Cardiac septum (tissue), 1 donor: ENCODE results near the gene DFFB. TPM values are rescaled to one million over a fixed set of nuclear protein-coding genes. Genes with fewer than 3 reads are reported as not detected.

ENCODE experiments used
- DNase-seq: peaks from one replicate; pipeline ENCODE4 v3.0.0-alpha.2; 2020; ENCODE audit warnings: low spot score
- intact Hi-C: fragments of 100-400 bp; cut with DNase I; formaldehyde crosslinking; loops from one replicate; pipeline ENCODE4 v1.14.0; 2022
- total RNA-seq: library from RNA; stranded (reverse); fragmentation: NEBNext Ultra II Directional; extraction: Animal tissue kit (Norgen Biotek cat#: 25700); gene quantifications from one replicate; pipeline ENCODE4 v1.2.1, GENCODE V29; 2021
- donor health status: DM: no; HTN: no; CAD: no.

The DFFB gene
- total RNA-seq, 1 donor from 2014 or later: 2.9 TPM

DNA sequence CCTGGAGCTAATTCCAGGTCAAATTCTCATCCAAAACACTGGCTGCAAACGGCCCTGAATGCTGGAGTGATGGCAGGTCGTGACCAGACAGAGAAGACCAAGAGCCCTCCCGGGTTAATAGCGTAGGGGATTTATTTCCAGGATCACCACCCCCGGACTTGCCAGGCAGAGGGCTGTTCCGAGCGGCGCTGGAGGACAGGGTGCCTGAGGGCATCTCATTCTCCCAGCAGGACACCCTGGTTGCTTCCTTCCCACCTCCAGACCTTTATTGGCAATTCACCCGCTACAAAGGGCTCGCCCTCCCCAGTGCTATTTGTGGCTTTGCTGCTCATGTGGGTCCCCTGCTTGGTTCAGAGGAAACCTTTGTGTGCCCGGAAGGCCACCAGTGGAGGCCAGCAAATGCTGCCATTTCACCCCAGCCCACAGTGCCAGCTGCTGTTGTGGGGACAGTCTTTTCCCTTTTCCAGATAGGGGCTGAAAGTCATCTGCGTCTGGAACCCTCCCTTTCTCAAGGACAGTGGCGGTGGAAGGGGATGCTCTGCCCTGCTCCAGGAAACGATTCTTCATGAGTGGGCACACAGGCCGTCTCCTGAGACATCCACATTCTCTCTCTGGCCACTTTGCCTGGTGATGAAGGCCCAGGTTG is 61.8 kb downstream of the DFFB start:
- peak; percentile 59 for DNase-seq
- intact Hi-C loops: no loop called here

GRCh38 chr1:3919706-3920105 is 62.4 kb downstream of the DFFB start:
- DNase-seq: peak; percentile 63

DNA sequence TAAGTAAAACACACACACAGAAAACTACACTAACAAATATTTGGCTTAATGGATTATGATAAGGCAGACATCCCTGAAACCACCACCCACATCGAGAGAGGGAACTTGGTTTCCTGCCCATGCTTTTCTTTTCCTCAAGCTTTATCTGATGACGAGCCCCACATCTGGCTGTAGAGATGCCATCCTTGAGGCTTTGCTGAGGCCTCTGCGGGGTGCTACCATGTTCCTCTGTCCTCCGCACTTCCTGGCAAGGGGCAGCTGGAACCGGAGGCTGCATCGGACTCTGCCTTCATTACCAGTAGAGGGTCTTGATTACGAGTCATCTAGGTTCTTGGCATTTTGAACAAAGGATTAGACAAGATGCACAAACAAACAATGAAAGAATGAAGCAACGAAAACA is 64.5 kb downstream of the DFFB start:
- peak; percentile 29 for DNase-seq

More at GRCh38 chr1:3919706-3920105, 62.4 kb downstream of the DFFB start:
- intact Hi-C loops: no loop called here

GRCh38 chr1:3922201-3922725 is 65.0 kb downstream of the DFFB start:
- intact Hi-C loops: no loop called here
- peak; percentile 19 for DNase-seq

More for the DNA sequence above, 64.5 kb downstream of the DFFB start:
- intact Hi-C loops: no loop called here

GRCh38 chr1:3922851-3923250 is 65.6 kb downstream of the DFFB start:
- DNase-seq: no peak
- intact Hi-C loops: no loop called here

- intact Hi-C loops: no loop called here
- DNase-seq: no peak
These were observed 66.3 kb downstream of the DFFB start for GRCh38 chr1:3923378-3924185.

- intact Hi-C loops: no loop called here
- DNase-seq: no peak
These were observed 67.0 kb downstream of the DFFB start for GRCh38 chr1:3924186-3924824.

DNA sequence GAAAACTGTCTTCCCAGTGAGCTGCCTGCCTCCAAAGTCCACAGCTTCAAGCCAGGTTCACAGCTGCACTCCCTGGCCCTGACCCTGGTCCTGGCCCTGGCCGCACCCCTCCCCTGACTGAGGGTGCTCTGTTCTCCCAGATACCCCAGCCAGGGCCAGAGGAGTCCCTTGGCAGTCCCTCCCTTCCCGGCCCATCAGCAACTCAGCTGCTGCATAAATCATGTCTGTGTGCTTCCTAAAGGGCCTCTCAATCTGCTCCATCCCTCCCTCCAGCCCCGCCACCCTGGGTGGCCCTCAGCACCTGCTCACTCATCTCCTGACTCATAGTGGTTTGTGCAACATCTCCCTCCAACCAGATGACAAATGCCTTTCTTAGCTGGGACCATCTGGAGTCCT is 67.5 kb downstream of the DFFB start:
- DNase-seq: no peak
- intact Hi-C loops: no loop called here

GRCh38 chr1:3925256-3925655 is 68.0 kb downstream of the DFFB start:
- intact Hi-C loops: no loop called here
- DNase-seq: no peak

DNA sequence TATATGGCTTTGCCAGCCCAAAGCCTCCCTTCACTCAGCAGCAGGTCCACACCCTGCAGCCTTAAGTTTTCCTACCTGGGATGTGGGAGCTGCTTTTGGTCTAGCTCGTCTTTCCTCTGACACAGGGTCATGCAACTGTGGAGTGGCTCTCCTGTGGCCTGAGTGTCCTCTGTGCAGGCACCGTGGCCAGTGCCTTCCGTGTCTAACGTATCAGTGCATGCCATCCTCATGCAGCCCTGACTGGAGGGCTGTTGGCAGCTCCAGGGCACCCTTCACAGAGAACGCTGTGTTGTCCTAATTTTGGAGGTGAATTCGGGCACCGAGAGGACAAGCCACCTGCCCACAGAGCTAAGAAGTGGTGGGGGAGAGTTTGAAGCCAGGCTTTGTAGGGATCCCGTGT is 68.5 kb downstream of the DFFB start:
- intact Hi-C loops: no loop called here
- DNase-seq: no peak

GRCh38 chr1:3926956-3927355 is 69.7 kb downstream of the DFFB start:
- no peak for DNase-seq
- intact Hi-C loops: no loop called here

GRCh38 chr1:3928586-3928985 is 71.3 kb downstream of the DFFB start:
- intact Hi-C loops: no loop called here
- DNase-seq: no peak

GRCh38 chr1:3929126-3929525 is 71.8 kb downstream of the DFFB start:
- intact Hi-C loops: no loop called here
- DNase-seq: no peak

DNA sequence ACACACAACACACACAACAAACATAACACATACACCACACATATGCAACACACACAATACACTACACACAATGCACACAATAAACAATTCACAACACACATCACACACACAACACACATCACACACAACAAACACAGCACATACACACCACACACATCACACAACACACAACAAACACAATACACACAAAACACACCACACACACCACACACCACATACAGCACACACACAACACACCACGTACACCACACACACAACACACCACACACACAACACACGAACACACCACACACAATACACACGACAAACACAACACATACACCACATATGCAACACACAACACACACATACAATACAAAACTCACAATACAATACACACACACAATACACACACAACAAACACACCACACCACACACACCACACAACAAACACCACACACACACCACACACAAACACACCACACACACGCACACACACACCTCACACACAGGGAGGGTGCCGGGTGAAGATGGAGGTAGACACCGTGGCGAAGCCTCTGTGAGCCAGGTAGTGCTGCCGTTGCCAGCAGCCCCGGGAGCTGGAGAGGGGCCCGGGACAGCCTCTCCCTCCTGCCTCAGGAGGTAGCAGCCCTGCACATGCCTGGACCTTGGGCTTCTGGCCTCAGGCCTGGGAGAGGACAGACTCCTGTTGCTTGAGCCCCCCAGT is 73.2 kb downstream of the DFFB start:
- intact Hi-C loops: no loop called here
- no peak for DNase-seq

GRCh38 chr1:3931007-3931912 is 74.0 kb downstream of the DFFB start:
- intact Hi-C loops: no loop called here
- no peak for DNase-seq

DNA sequence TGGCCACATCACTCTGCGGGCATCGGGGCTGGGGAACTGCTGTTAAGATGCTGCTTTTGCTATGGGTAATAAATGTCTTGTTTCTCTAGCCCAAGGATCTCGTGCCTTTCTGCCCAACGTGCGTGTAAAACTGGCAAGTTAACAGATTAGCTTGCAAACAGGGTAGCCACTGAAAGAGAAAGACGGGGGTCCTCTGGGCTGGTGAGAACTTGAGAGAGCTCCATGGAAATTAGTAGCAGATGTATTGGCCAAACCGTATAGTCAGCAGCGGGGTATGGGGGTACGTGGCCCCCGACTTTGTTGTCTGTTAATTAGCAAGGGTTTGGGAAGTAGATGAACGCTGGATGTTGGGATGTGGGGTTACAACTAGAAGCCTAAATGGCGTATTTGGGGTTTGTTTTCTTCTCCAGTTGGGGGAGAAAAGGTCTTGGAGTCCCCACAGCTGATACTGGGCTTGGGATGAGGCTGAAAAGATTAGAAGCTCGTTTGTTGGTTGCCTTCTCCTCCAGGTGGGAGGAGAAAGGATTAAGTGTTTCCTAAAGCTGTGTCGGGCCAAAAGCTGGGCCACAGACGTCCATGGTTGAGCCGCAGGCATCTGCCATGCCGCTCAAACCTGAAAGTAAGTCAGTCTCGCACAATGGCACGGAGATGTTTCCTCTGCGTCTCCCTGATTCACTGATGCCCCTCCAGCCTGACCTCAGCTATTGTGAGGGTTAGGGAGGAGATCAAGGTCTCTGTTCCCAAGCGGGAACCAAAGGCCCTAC is 75.1 kb downstream of the DFFB start:
- DNase-seq: no peak
- intact Hi-C loops: no loop called here
